HepG2 (cell line): ENCODE data around the gene NCOA5. TPM values are rescaled to one million over a fixed set of nuclear protein-coding genes. Genes with fewer than 3 reads are reported as not detected.

Experiments
- ATAC-seq: fragments of 200-7000 bp; cut with Tn5 transposase; 3 replicates; pipeline ENCODE4 v1.9.1; 2020; ENCODE audit warnings: mild to moderate bottlenecking, moderate library complexity
- BruUV-seq: library from RNA; stranded (reverse); fragments of 400-500 nt; replicated peaks from 2 replicates; lab custom pipeline; 2021; lab: Mats Ljungman, UMichigan
- CTCF ChIA-PET: fragments of 300-600 bp; formaldehyde crosslinking; extraction: SDS; loops from one replicate; lab custom pipeline; 2021; ENCODE audit warnings: low total read pairs, inconsistent platforms, low intra/inter-chr PET ratio; lab: Yijun Ruan, JAX
- POLR2A ChIA-PET: fragments of 350-600 bp; sonication (Branson Sonifier 250); formaldehyde crosslinking; loops from one replicate; lab custom pipeline; 2020; ENCODE audit warnings: antibody characterized with exemption, inconsistent platforms; lab: Yijun Ruan, JAX
- DNase-seq: peaks from one replicate; pipeline ENCODE4 v3.0.0-alpha.2; 2015; ENCODE audit warnings: low spot score
- FAIRE-seq: peaks from 3 replicates; lab custom pipeline; 2011; peaks lifted over from hg19 to GRCh38; lab: Jason Lieb, UNC
- H2AFZ ChIP-seq: one replicate; pipeline ENCODE4 v1.6.1; 2011; ENCODE audit warnings: low read length, inconsistent platforms
- H3K27ac ChIP-seq: fragments of 300-600 bp; 3 replicates; pipeline ENCODE4 v1.8.0; 2011; ENCODE audit warnings: mixed run types, mild to moderate bottlenecking, mixed read lengths, low read length, inconsistent platforms; ENCODE audit not compliant: insufficient read depth; ENCODE audit errors: extremely low read length
- H3K27me3 ChIP-seq, 2 experiments: fragments of 200-600 bp in 1 of 2; 2 replicates in 1 of 2; 3 replicates in 1 of 2; pipeline versions ENCODE4 v1.6.0 to v1.8.0; 2011; ENCODE audit warnings: low read length in 2 of 2, mild to moderate bottlenecking in 2 of 2, moderate library complexity in 2 of 2, inconsistent platforms in 1 of 2; ENCODE audit not compliant: insufficient read depth in 2 of 2, control insufficient read depth in 1 of 2
- H3K36me3 ChIP-seq, 2 experiments: fragments of 200-600 bp in 1 of 2; replicated peaks in 1 of 2; 2 replicates in 1 of 2; 3 replicates in 1 of 2; pipeline versions ENCODE4 v1.5.1 to v1.8.0; 2011; ENCODE audit warnings: low read length in 2 of 2, inconsistent platforms in 1 of 2; ENCODE audit not compliant: insufficient read depth in 2 of 2, control insufficient read depth in 1 of 2
- H3K4me1 ChIP-seq: 2 replicates; pipeline ENCODE4 v1.5.1; 2012; ENCODE audit warnings: low read length, inconsistent platforms; ENCODE audit not compliant: insufficient read depth
- H3K4me2 ChIP-seq: 2 replicates; pipeline ENCODE4 v1.6.0; 2011; ENCODE audit warnings: low read depth, low read length, inconsistent platforms
- H3K4me3 ChIP-seq, 3 experiments: fragments of 200-600 bp in 1 of 3; sonication (generic), shearing (Covaris generic) in 1 of 3; replicated peaks in 1 of 3; 2 replicates each; pipeline ENCODE4 v1.5.1; 2011 to 2016; ENCODE audit warnings: low read length in 3 of 3, inconsistent platforms in 2 of 3, low read depth in 2 of 3, mild to moderate bottlenecking in 2 of 3, control low read depth in 1 of 3, mixed read lengths in 1 of 3; ENCODE audit not compliant: insufficient read depth in 1 of 3
- H3K79me2 ChIP-seq: one replicate; pipeline ENCODE4 v1.6.1; 2011; ENCODE audit warnings: low read length, inconsistent platforms; ENCODE audit not compliant: insufficient read depth
- H3K9ac ChIP-seq: 2 replicates; pipeline ENCODE4 v1.6.0; 2011; ENCODE audit warnings: mild to moderate bottlenecking, low read depth, low read length, inconsistent platforms; ENCODE audit not compliant: insufficient read depth
- H3K9me3 ChIP-seq: 2 replicates; pipeline ENCODE4 v1.5.1; 2012; ENCODE audit warnings: mild to moderate bottlenecking, low read length
- H4K20me1 ChIP-seq: 2 replicates; pipeline ENCODE4 v1.6.0; 2011; ENCODE audit warnings: inconsistent platforms, mild to moderate bottlenecking, low read length, moderate library complexity; ENCODE audit not compliant: insufficient read depth
- ATF7 ChIP-seq, 2 experiments: fragments of 450-650 bp in 1 of 2; sonication (generic) in 1 of 2; formaldehyde crosslinking in 1 of 2; IDR thresholded peaks; 2 replicates each; pipeline versions ENCODE4 v1.4.0 to v1.6.1; 2016 to 2020; ENCODE audit warnings: antibody characterized with exemption in 1 of 2, mild to moderate bottlenecking in 1 of 2, missing genetic modification reagents in 1 of 2
- CCDC6 ChIP-seq: sonication (generic); formaldehyde crosslinking; IDR thresholded peaks from 2 replicates; pipeline ENCODE4 v1.8.1; 2022; ENCODE audit warnings: mild to moderate bottlenecking, missing genetic modification reagents, moderate library complexity
- KDM1A ChIP-seq: IDR thresholded peaks from 2 replicates; pipeline ENCODE4 v1.6.1; 2016; ENCODE audit warnings: missing compliant biosample characterization
- SRSF9 ChIP-seq: fragments of 200-400 bp; formaldehyde crosslinking; IDR thresholded peaks from 2 replicates; pipeline ENCODE4 v1.6.1; 2018; ENCODE audit warnings: borderline replicate concordance, mild to moderate bottlenecking, low read depth, low read length; ENCODE audit not compliant: insufficient read depth, poor library complexity, severe bottlenecking
- STAG1 ChIP-seq: sonication (generic); formaldehyde crosslinking; IDR thresholded peaks from 2 replicates; pipeline ENCODE4 v1.4.0; 2020; ENCODE audit warnings: missing genetic modification reagents
- ZNF282 ChIP-seq: fragments of 450-650 bp; IDR thresholded peaks from 2 replicates; pipeline ENCODE4 v1.6.1; 2018; ENCODE audit not compliant: partially characterized antibody
- ZNF3 ChIP-seq: IDR thresholded peaks from 2 replicates; pipeline ENCODE4 v1.7.0; 2017; ENCODE audit warnings: inconsistent platforms
- ZNF564 ChIP-seq: sonication (generic); formaldehyde crosslinking; IDR thresholded peaks from 2 replicates; pipeline ENCODE4 v1.8.1; 2023; ENCODE audit warnings: mild to moderate bottlenecking, missing genetic modification reagents
- WGBS: methylation state at CpG from one replicate; pipeline ENCODE4 v1.1.6; 2017; ENCODE audit warnings: low lambda C conversion rate; 5-methylcytosine and 5-hydroxymethylcytosine counted together
- in situ Hi-C: cut with HindIII; loops from 2 replicates; pipeline ENCODE4 v1.10.0; 2017; ENCODE audit warnings: low pct_unique_long_range_greater_than_20kb; ENCODE audit not compliant: extremely low pct_ligation_motif_present
- intact Hi-C: fragments of 100-400 bp; cut with micrococcal nuclease; formaldehyde crosslinking; loops from one replicate; pipeline ENCODE4 v1.10.0; 2022; ENCODE audit not compliant: unreplicated experiment
- polyA plus RNA-seq, 8 experiments: library from polyadenylated mRNA; depleted of rRNA in 3 of 8; stranded (reverse) in 7 of 8; unstranded in 1 of 8; fragments of >200 nt; fragmentation: Illumina TruSeq in 4 of 8; extraction: Trizol in 4 of 8; gene quantifications; 2 replicates each; pipeline versions ENCODE4 v1.2.1 to v1.2.3, GENCODE V29; 2011 to 2016; ENCODE audit warnings: low read depth in 4 of 8, missing spikeins in 1 of 8, mixed read lengths in 1 of 8; ENCODE audit not compliant: insufficient read depth in 1 of 8
- total RNA-seq, 5 experiments: library from RNA; depleted of rRNA; stranded (reverse); fragments of >200 nt; fragmentation: Illumina TruSeq; extraction: Trizol; gene quantifications; 2 replicates each; pipeline ENCODE4 v1.2.3, GENCODE V29; 2016; ENCODE audit warnings: low read depth in 1 of 5

Gene NCOA5
- total and polyA plus RNA-seq, 2 of the 13 experiments (the other 11 are each of a cell fraction or from before 2014, with no cell fraction given), result 16.5 to 28.4 TPM

GRCh38 chr20:46049190-46049589 lies 40.6 kb downstream of the NCOA5 start (continued):
- TF ChIP-seq ATF7 (IDR thresholded peaks at IDR 0.05) (peak; percentile 29; the same call in 1 of the 2 replicates), ATF7 (CRISPR knock-in tag; IDR thresholded peaks at IDR 0.05) (no peak)

GRCh38 chr20:46047821-46048220 lies 41.9 kb downstream of the NCOA5 start:
- WGBS, result 37% methylated on average over 8 of the region's 8 CpGs
- H3K4me1 ChIP-seq, result peaks cover 7% of the 10 kb centered on the region; the same call in 1 of the 2 replicates
- no peak for TF ChIP-seq SRSF9
- TF ChIP-seq KDM1A, result no peak
- no peak for TF ChIP-seq ZNF3 (CRISPR knock-in tag)
- no peak for TF ChIP-seq STAG1 (CRISPR knock-in tag)
- no peak for TF ChIP-seq ZNF564
- no peak for TF ChIP-seq ZNF282
- no peak for TF ChIP-seq CCDC6
- peaks cover 0 to 6% of the 10 kb centered on the region in 2 experiments; a peak in 1 of 5 replicates for H3K27me3 ChIP-seq
- ChIA-PET POLR2A (no interaction called here), CTCF (no interaction called here)
- no peak overlapping the region for H3K27ac ChIP-seq
- H2AFZ ChIP-seq, result no peak overlapping the region
- no peak overlapping the region for H3K4me3 ChIP-seq
- BruUV-seq, result no TSS peak
- no peaks in the 10 kb centered on the region for H3K36me3 ChIP-seq
- H3K9me3 ChIP-seq, result no peaks in the 10 kb centered on the region
- peaks cover 2% of the 10 kb centered on the region; the same call in 1 of the 2 replicates for H4K20me1 ChIP-seq
- in situ Hi-C loops, result no loop called here
- intact Hi-C loops, result no loop called here
- no peak for ATAC-seq
- no peaks in the 10 kb centered on the region for H3K79me2 ChIP-seq
- no peak overlapping the region for H3K9ac ChIP-seq
- no peak overlapping the region for H3K4me2 ChIP-seq
- no peak for DNase-seq
- no peak for FAIRE-seq
